A172 (cell line): ENCODE data around the gene CASQ2. TPM values are rescaled to one million over a fixed set of nuclear protein-coding genes. Genes with fewer than 3 reads are reported as not detected.
"Not testable (repeated sequence)": the region's sequence is repeated elsewhere in the genome, so short reads cannot be mapped to it uniquely, and the experiment has no call there.

ENCODE experiments used
- DNase-seq: peaks from one replicate; pipeline ENCODE4 v3.0.0-alpha.2; 2015; ENCODE audit warnings: low spot score
- total RNA-seq: library from RNA; depleted of rRNA; stranded (reverse); fragments of >200 nt; shearing (Covaris generic); gene quantifications from 2 replicates; pipeline ENCODE4 v1.2.3, GENCODE V29; 2014

CASQ2 gene
- total RNA-seq, 1 experiment from 2014 or later: not detected

DNA sequence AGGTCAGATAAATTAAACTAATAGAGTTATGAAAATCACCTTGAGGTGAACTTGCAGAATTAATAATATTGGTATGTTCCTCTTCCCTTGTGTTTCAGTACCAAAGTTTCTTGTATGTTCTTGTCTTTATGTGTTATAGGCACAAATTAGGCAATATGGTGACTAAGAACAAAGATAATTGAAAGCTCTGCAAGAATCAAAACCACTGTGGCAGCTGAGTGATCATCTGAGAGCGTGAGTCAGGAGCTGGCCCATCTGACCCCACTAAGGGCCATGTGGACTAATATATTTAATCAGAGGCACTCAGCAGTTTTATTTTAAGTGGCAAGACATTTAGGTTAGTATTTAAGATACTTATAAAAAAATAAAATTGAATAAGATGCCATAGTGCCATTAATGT, 12.8 kb upstream of the CASQ2 start:
- DNase-seq: peak; percentile 62

DNA sequence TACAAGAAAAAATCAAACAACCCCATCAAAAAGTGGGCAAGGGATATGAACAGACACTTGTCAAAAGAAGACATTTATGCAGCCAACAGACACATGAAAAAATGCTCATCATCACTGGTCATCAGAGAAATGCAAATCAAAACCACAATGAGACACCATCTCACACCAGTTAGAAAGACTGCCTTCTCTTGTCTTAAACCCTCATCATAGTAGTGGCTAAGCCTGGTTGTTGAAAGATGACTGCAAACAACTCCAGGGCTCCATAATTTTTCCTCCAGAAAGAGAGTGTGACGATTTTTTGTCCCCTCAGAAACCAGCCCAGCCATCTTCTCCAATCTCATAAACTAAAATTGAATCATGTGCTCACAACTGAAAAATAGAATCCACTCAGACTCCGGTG, 12.1 kb upstream of the CASQ2 start:
- not testable (repeated sequence) for DNase-seq

DNA sequence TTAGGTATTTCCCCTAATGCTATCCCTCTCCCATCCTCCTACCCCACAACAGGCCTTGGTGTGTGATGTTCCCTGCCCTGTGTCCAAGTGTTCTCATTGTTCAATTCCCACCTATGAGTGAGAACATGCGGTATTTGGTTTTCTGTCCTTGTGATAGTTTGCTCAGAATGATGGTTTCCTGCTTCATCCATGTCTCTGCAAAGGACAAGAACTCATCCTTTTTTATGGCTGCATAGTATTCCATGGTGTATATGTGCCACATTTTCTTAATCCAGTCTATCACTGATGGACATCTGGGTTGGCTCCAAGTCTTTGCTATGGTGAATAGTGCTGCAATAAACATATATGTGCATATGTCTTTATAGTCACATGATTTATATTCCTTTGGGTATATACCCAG, 10.6 kb upstream of the CASQ2 start:
- not testable (repeated sequence) for DNase-seq

DNA sequence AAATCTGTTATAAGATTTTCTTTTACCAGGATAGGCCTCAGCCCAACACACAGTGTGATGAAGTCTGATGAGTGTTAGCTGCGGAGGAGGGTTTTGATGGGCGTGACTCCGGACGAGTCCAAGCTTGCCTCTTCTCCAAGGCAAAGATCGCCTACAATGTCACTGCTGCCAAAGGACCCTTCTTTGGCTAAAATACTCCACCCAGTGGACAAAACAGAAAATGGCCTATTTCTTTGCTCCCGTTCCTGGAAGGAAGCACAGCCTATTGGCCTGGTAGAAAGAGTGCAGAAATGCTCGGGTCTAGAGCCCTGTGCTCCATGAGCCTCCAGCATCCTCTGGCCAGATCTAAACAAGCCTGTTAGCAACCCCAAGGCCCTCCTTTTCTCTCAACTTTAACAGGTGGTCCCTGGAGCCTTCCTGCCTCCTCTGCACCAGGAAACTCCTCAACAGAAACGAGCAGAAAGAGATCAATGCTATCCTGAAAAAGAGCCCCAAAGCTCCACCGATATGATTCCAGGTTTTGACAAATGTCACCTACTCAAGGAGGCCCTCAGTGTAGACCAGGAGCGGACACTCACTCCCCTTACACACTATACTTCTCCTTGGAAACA, 3.4 kb upstream of the CASQ2 start:
- DNase-seq: peak; percentile 85

DNA sequence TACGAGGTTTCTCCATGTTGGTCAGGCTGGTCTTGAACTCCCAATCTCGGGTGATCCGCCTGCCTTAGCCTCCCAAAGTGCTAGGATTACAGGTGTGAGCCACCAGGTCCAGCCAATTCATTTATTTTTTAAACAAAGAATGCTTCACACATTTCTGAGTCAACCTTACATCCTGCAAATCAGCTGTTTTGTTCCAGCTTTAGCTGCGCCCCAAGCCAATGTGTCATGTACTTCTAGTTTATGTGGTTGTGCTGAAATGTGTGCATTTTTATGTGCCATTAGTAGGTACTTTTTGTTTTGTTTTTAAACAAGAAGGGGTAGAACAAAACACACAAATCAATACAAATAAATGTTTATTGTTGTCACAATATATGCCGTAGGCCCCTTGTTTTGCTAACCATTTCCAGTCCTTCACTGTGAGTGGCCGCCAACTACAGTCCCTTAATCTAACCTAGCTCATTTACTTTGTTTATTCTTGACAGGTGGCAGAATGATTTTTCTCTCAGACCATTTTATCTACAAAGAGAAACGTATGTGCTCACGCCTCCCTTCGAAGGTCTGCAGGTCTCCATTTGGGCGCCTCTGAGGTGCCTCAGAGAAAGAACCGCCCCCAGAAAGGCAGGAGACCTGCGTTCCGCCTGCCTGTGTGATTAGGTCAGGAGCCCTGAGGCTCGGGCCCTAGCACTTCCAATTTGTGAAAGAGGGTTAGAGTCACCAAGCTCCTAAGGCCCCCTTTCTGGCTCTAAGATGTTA, 2.8 kb upstream of the CASQ2 start:
- DNase-seq: no peak

DNA sequence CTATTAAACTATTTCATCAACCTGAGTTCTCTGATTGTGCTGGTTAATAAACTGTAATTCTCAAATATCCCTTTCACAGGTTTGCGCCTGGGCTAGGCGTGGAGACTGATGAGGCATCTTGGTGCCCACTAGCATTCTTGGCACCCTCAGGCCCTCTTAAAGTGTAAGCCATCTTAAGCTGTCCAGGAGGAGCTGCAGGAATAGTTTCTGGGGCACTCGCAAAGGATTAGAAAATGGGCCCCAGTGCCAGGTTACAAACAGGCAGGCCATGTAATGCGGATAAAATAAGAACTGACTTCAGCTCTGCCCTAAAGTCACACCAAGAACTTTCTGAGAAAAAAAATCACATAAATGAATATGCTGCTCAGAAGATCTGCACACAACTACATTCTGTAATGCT, 1.1 kb downstream of the CASQ2 start:
- no peak for DNase-seq

DNA sequence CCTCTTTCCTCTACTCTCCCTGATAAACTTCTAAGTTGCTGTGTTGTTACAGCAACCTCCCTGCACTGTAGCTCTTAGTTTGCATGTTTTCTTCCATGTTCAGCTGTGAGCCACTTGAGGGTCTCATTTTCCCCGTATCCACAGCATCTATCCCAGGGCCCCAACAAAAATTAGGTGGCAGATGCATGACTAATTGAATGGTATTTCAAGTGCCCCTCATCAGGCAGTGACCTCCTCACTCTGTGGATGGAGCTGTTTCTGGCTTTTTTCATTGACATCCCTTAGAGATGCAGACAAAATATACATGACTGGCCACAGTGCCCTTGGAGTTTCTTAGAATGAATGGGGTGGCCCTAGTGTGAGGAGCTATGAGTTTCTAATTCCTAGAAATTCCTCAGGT, 3.4 kb downstream of the CASQ2 start:
- no peak for DNase-seq

DNA sequence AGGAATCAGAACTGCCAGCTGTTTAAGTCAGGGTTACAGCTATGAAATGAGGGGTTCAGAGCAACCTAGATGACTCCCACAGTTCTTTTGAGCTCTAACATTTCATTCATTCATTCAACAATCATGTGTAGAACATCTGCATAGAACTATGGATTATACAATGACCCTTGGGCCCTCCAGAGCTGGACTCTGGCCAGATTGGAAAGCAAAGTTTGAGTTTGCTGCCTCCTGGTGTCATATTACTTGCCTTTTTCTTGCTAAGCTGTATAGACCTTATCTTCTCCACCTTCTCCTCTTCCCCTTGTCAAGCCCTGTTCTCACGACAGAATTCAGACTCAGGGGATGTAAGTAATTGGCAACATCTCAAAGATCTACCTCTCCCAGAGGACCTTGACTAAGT, 4.0 kb downstream of the CASQ2 start:
- DNase-seq: peak; percentile 27

DNA sequence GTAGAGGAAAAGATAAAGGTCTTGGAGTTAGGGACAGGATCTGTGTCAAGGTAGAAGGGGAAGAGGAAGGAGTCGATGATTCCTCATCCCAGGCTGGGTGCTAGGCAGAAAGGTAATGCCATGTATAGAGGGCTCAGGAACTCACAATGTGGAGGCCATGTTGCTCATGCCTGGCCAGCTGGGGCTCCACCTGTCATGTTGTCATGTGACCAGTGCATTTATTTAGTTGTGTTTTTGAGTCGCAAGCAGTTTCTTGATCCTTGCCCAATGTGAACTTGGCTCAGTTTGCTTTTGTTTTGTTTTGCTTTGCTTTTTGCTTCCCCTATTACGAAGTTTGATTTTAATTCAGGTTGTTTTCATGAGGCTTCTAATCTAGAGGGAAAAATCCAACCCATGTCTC, 5.7 kb downstream of the CASQ2 start:
- no peak for DNase-seq

DNA sequence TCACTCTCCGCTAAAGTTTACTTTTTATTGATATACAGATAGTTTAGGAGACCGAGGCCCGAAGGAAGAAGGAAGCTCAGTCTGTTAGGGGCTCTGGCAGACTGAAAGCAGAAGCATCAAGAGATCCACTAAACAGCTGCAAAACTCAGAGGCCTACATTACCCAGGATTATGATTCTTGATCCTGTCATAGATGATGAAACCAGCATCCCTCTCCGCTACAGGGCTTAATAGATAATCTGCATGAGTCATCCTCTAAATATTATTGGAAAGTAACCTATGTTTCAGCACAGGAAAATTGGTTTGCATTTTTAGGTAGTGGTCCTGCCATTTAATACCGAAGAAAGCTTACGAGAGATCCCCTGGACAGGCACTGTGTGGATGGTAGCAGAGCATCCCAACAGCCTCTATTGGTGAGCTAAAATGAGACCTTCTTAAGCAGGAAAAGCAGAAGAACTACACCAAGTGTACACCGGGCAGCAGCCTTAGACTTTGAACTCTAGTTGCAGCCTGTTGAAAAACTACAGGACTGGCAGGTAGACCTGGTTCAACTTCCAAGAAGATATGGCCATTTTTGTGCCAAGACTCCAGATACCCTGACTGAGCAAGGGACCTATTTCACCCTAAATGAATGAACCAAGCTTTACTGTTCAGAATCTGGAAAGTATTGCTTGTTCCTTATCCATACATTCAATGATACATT, 6.8 kb downstream of the CASQ2 start:
- DNase-seq: no peak

DNA sequence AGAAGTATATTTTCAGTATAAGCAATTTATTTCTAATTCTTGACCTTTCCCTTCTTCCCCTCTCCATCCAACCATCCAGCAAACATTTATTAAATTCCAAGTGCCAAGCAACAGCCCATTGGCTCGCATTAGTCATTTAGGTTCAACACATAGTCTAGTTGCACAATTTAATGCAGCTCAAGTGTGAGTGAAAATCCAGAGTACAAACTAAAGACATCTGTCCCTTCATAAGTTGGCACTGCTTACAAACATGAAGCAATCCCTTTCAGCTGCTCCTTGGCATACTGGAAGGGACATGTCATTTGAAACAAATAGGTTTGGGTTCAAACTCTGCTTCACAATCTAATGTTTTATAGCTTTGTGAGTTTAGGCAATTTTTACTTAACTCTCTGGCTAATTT, 10.7 kb downstream of the CASQ2 start:
- no peak for DNase-seq

DNA sequence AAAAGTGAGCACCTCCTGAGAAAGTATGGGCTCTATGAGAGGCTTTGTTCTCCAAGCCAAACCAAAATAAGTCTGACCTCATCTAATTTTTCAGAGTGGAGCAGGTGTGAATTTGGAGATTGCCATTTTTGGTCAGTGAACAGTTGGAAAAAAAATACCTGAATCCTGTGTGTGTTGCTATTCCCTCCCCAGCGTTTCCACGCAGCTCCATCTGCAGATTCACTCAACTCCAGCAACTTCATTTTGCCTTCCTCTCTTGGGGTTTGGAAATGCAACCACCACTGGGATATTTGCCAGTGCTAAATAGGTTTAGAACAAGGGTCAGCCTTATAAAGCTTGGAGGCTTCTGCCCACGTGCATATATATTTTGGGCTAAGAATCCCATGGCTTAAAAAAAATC, 11.2 kb downstream of the CASQ2 start:
- no peak for DNase-seq

DNA sequence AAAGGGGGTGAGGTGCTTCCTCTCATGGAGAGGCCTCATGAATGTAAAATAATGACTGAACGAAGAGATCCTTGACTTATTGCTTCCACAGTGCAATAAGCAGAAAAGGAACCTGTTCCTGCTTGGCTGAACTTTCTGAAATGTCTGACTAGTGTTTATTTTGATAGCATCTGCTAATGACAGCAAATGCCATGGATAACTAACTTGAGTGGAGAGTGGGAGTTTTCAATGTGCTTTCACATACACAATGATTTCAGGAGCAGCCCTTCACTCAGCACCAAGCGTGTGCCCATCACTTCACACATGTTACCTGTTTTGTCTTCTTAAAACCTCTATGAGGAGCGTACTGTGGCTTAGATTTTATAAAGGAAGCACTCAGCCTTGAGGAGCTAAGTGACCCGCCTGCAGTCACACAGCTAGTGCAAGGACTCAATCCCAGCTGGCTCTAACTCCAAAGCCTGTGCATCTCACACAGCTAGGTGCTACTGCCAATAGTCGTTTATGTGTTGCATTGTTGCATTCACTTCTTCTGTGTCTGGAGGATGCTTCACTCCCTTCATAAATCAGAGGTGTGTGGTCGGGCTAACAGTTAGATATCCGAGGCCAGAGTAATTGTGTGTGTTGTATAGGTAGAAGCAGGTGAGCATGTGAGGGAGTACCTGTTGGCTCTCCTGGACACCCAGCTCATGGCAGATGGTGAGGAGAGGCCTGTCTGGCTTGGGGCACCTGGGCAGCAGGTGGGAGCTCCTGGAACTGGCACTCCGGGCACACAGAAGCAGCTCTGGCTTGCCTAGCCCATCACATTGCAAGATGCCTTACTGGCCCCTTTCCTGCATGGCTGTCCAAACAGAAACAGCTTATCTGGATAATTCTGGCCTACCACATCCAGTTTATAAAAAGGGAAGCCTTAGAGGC, 12.8 kb downstream of the CASQ2 start:
- DNase-seq: no peak

DNA sequence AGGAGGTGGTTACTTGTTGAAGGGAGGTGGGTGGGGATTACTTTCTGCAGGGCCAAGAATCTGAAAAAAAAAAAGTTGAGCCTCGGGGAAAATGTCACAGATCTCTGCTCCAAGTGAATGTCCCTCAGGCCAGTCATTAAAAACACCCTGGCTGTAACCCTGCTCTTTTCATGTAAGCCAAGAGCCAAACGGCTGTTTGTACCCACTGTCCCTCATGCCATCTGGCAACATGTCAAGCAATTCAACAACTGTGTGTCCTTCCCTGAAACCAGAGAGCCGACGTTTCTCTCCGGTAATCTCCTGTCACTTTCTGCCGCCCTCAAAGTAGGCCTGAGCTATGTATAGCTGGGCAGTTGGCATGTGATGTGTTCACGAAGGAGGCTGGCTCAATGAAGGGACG, 14.7 kb downstream of the CASQ2 start:
- DNase-seq: no peak

DNA sequence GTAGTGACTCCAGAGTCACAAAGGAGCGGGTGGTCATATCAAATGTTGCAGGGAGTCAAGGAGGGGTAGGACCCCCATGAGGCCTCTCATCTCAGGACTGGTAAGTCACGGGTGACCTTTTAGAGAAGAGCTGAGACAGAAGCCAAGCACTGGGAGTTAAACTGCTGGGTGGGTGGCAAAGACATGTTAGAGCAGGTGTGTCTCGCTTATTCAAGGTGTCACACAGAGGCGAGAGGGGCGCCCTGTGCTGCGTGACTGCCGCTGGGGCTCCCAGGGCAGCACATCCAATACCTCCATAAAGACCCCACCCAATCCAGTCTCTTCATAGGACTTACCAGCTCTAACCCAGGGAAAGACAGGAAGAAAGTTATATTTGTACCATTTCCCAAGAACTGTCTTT, 15.2 kb downstream of the CASQ2 start:
- no peak for DNase-seq

DNA sequence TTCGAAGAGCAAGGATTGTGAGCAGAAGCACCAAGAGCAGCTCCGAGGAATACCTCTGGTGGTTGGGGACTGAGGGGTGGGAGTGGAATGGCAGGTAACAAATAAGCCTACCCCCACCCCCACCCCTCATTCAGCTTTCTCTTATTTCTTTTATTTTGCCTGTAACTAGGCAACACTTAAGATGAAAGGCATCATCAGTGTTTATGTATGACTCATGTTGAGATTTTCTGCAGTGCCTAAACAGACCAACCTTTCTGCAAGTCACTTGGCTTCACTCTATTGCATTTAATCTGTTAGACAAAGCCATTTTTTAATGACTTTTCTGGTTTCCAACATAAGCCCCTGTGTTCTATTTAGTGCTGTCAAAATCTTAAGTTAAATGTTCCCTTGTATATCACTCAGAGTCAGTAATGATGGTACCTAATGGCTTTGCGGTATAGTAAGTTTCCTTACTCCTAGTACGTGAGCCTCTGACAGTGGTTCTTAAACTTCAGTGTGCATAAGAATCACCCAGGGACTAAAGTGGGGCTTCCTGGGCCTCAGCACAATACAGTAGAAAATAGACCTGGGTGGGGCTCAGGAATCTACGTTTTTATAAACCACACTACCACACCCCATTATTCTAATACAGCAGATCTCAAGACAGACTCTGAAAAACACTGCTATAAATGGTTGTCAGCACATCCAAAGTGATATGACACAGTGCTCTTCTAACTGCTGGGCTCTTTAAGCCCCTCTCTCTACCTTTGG, 19.9 kb downstream of the CASQ2 start:
- DNase-seq: peak; percentile 23

DNA sequence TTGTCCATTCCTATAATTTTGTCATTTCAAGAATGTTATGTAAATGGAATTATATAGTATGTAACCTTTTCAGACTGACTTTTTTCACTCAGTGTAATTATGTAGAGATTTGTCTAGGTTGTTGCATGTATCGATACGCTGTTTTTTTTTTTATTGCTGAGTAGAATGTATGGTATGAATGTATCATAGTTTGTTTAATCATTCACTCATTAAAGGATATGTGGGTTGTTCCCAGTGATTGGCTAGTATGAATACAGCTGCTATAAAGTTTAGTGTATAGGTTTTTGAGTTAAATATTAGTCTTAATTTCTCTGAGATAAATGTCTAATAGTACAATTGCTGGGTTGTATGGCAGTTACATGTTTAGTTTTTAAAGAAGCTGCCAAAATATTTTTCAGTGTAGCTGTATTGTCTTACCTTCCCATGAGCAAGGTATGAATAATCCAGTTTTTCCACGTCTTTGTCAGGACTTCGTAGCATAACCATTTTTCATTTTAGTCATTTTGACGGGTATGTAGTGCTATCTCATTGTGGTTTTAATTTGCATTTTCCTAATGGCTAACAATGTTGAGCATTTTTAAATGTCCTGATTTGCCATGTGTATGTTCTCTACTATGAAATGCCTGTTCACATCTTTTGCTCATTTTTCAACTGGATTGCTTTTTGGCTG, 22.4 kb downstream of the CASQ2 start:
- DNase-seq: no peak

DNA sequence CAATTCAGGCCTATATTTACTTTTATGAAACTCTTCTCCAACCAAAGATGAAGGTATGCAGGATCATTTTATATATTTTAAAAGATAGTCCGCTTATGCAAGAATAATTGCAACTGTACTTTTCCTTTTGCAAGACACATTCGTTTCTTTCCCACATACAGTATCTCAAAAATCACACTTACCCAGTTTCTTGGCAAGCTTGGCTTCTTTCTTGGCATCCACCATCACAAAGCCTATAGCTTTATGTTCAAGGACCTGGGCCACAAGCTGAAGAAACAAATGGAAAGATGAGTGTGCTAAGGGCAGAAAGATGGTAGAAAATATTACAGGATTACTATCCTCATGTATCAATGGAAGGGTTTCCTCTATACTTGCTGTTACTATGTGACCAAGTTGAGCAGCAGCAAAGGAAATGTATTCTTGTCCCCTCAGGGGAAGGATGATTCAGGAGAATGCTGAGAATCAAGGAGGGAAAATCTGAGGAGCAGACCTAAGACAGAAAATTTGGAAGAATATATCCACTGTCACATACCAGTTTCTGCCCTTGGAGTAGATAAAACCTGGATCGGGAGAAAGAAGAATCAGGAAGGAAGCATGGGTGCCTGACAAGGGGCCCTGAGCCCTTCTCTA, 23.8 kb downstream of the CASQ2 start:
- no peak for DNase-seq

DNA sequence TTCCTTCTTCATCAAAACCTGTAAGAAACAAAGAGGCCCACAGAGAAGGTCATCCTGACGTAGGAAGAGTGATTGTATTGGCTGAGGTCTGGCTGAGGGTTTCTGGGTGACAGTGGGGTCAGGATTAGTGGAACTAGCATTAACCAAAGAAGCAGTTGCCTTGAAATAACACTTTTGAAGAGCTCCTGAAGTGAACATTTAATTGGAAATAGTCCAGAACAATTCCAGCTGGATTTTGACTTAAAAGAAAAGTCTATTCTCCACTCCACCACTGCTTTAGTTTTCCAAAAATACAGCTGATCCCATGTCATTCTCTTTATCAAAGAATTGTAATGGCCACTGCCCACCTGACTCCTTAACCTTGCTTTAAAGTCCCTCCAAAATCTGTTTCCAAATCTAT, 27.7 kb downstream of the CASQ2 start:
- no peak for DNase-seq

DNA sequence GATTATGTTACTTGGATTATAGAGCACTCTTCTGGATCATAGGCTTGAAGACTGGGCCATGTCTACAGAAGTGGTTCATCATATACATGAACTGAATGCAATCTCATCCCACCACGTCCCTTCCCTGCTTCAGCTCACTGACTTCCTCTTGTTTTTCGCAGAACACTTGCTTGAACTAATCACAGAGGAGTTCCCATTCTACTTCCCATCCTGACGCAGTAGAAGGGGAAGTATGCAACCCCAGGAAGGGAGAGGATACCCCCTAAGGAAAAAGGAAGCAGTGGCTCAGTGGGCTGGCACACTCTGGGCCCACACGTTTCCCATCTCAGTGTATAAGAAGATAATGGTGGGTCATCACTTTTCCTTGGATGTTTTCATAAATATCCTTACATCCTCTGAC, 36.2 kb downstream of the CASQ2 start:
- DNase-seq: no peak
